Measurements from ENCODE around the gene PAIP1. TPM values are rescaled to one million over a fixed set of nuclear protein-coding genes. Genes with fewer than 3 reads are reported as not detected.

PAIP1 gene
- total RNA-seq, 1 donor from 2014 or later, result 105 TPM

GRCh38 chr5:43540746-43541145 lies 16.1 kb downstream of the PAIP1 start:
- H3K4me1 Mint-ChIP-seq (ENCODE audit: low read depth), result no peaks in the 10 kb centered on the region
- no peaks in the 10 kb centered on the region for H3K9me3 Mint-ChIP-seq (ENCODE audit: low read depth)
- DNase-seq (ENCODE audit: low spot score), result no peak
- no peak overlapping the region for H3K4me3 Mint-ChIP-seq (ENCODE audit: unreplicated experiment)
- no peaks in the 10 kb centered on the region for H3K27me3 Mint-ChIP-seq (ENCODE audit: low read depth)
- no peak for TF ChIP-seq CTCF (IDR thresholded peaks at IDR 0.05)
- H3K27ac Mint-ChIP-seq (ENCODE audit: unreplicated experiment), result no peak overlapping the region
- peaks cover 32% of the 10 kb centered on the region for H3K36me3 Mint-ChIP-seq (ENCODE audit: low read depth)

DNA sequence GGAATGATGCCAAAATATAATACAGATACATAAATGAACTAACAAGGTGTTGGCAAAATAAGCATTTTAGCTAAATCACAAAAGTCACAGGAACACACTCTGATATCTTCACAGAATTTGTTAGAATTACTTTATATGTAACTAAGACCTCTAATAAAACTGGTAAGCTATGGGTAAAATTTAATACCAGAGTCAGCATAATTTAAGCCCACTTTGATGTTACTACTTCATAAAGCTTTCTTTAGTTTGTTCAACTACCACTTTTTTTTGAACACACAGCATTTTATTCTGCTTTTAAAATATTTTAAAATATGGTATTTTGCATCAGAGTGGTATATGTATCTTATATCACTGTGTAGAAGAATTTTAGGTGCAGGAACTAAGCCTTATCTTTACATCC lies 19.9 kb downstream of the PAIP1 start:
- no peak for TF ChIP-seq CTCF (IDR thresholded peaks at IDR 0.05)
- H3K27me3 Mint-ChIP-seq (ENCODE audit: low read depth), result no peaks in the 10 kb centered on the region
- no peak overlapping the region for H3K4me3 Mint-ChIP-seq (ENCODE audit: unreplicated experiment)
- no peaks in the 10 kb centered on the region for H3K9me3 Mint-ChIP-seq (ENCODE audit: low read depth)
- DNase-seq (ENCODE audit: low spot score), result no peak
- no peaks in the 10 kb centered on the region for H3K4me1 Mint-ChIP-seq (ENCODE audit: low read depth)
- no peak overlapping the region for H3K27ac Mint-ChIP-seq (ENCODE audit: unreplicated experiment)
- peaks cover 35% of the 10 kb centered on the region for H3K36me3 Mint-ChIP-seq (ENCODE audit: low read depth)

GRCh38 chr5:43533646-43534045 lies 23.2 kb downstream of the PAIP1 start:
- no peak for TF ChIP-seq CTCF (IDR thresholded peaks at IDR 0.05)
- no peak overlapping the region for H3K27ac Mint-ChIP-seq (ENCODE audit: unreplicated experiment)
- no peaks in the 10 kb centered on the region for H3K4me1 Mint-ChIP-seq (ENCODE audit: low read depth)
- H3K9me3 Mint-ChIP-seq (ENCODE audit: low read depth), result no peaks in the 10 kb centered on the region
- H3K4me3 Mint-ChIP-seq (ENCODE audit: unreplicated experiment), result no peak overlapping the region
- peaks cover 36% of the 10 kb centered on the region for H3K36me3 Mint-ChIP-seq (ENCODE audit: low read depth)
- H3K27me3 Mint-ChIP-seq (ENCODE audit: low read depth), result no peaks in the 10 kb centered on the region
- no peak for DNase-seq (ENCODE audit: low spot score)

- Mint-ChIP-seq H3K4me1 (ENCODE audit: low read depth) (no peaks in the 10 kb centered on the region), H3K27me3 (ENCODE audit: low read depth) (no peaks in the 10 kb centered on the region), H3K27ac (ENCODE audit: unreplicated experiment) (no peak overlapping the region), H3K4me3 (ENCODE audit: unreplicated experiment) (no peak overlapping the region), H3K9me3 (ENCODE audit: low read depth) (no peaks in the 10 kb centered on the region), H3K36me3 (ENCODE audit: low read depth) (peaks cover 37% of the 10 kb centered on the region)
- DNase-seq (ENCODE audit: low spot score), result no peak
- TF ChIP-seq CTCF (IDR thresholded peaks at IDR 0.05), result no peak
Measured at GRCh38 chr5:43530648-43531047, 26.2 kb downstream of the PAIP1 start.

DNA sequence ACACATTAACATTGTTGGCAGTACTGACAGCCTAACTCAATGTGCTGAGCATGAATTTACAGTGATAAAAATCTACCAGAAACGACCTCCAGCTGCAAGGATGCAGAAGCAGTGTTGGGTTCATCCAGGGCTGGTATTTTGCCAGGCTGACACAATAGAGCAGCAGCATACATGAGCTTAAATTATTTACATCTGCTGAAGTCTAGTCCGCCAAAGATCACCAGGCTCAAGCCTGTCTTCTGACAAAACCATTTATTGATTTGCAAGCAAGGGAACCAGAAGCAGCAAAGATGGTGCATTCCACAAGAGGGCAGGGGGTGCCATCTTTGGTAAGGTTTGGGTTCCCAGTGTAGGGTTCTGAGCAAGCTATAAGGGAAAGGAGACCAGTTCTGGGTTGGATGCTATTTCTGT lies 33.2 kb downstream of the PAIP1 start:
- no peaks in the 10 kb centered on the region for H3K27me3 Mint-ChIP-seq (ENCODE audit: low read depth)
- H3K36me3 Mint-ChIP-seq (ENCODE audit: low read depth), result peaks cover 29% of the 10 kb centered on the region
- H3K4me1 Mint-ChIP-seq (ENCODE audit: low read depth), result no peaks in the 10 kb centered on the region
- no peak overlapping the region for H3K4me3 Mint-ChIP-seq (ENCODE audit: unreplicated experiment)
- H3K27ac Mint-ChIP-seq (ENCODE audit: unreplicated experiment), result no peak overlapping the region
- DNase-seq (ENCODE audit: low spot score), result no peak
- no peaks in the 10 kb centered on the region for H3K9me3 Mint-ChIP-seq (ENCODE audit: low read depth)
- no peak for TF ChIP-seq CTCF (IDR thresholded peaks at IDR 0.05)
